ENCODE measurements around the gene FAM151A.

The FAM151A gene

GRCh38 chr1:54603241-54603640 is 20.1 kb downstream of the FAM151A start:
- DNase-seq = no peak

GRCh38 chr1:54602554-54602953 is 20.8 kb downstream of the FAM151A start:
- DNase-seq = no peak

DNA sequence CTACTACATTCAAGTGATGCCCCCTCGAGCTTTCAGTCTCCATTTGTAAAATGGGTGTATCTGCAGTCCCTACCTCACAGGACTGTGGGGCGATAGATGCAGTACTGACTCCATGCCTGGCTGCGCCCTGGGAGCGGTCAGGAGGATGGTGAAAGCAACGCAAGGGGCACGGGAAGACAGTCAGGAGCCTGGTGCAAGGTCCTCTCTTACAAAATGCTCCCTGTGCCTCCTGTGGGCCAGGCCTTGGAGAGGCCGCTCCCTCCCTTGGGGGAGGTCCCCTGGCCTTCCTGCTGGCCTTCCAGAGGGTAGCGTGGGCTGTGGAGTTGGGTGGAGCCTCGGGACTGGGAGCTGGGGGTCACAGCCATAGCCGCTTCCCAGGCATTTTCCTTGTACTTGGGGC is 21.6 kb downstream of the FAM151A start:
- no peak for DNase-seq

DNA sequence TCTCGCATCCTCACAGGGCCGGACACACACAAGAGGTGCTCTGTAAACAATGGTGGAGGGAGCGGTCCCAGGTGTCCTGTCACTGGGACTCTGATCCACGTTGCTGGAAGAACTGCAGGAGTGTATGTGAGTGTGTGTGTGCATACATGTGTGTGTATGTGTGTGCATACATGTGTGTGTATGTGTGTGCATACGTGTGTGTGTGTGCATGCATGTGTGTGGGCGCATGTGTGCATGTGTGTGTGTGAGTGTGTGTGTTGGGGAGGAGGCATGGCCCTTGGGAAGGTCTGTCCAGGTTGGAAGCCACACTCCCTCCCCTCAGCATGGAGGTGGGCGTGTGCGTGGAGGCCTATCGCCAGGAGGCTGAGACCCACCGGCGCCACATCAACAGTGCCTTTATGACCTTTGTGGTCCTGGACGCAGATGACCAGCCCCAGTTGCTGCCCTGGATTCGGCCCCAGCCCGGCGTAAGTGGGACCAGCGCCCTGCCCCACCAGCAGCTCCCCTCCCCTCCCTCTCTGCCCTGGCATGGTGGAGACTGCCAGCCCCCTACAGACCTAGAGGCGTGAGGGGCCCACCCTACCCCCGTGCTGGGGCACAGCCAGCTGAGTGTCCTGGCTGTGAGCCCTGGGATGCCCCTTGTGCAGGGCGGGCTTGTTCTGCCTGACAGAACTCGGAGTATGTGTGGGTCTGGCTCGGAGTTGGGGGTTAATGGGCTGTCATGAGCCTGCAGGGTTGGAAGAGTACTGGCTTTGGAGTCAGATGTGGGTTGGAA is 22.2 kb downstream of the FAM151A start:
- DNase-seq = no peak

- DNase-seq = no peak
These were observed 24.0 kb downstream of the FAM151A start for GRCh38 chr1:54599211-54599823.

GRCh38 chr1:54597455-54598030 is 25.8 kb downstream of the FAM151A start:
- no peak for DNase-seq

- no peak for DNase-seq
These were observed 26.6 kb downstream of the FAM151A start for GRCh38 chr1:54596756-54597155.

DNA sequence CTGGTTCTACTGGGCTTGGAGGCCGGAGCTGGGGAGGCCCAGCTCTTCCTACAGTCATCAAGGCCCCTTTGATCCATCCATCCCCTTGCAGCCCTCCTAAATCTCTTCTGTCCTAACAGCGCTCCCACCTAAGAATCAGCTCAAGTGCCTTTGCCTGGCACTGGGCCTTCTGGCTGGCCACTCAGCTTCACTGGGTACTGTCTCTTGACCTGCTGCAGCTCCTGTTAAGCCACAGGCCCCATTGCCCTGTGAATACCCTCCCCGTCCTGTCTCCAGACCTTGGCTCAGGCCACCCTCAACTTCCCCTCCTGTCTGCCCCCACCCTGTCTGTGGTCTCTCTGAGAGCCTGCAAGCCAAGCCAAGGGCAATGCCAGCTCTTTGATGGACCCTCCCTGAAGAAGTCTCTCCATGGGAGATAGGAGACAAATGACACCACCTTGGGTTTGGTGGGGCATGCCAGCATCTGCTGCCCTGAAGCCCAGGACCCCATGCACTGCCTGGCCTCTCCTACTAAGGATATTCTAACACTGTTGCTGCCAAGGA is 27.3 kb downstream of the FAM151A start:
- DNase-seq = no peak

DNA sequence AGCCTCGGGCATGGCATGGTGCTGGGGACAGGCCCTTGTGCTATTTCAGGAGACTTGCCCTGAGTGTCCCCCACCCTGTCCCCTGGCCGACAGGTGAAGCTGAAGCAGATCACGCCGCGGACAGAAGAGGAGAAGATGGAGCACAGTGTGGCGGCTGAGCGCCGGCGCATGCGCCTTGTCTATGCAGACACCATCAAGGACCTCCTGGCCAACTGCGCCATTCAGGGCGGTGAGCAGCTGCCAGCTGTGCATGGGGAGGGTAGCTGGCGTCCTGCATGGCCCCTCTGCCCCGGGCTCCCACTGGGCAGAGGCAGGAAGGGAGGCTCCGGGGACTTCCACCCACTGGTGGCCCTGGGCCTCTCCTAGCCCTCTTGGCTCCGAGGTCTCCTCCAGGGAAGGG is 28.9 kb downstream of the FAM151A start:
- no peak for DNase-seq

DNA sequence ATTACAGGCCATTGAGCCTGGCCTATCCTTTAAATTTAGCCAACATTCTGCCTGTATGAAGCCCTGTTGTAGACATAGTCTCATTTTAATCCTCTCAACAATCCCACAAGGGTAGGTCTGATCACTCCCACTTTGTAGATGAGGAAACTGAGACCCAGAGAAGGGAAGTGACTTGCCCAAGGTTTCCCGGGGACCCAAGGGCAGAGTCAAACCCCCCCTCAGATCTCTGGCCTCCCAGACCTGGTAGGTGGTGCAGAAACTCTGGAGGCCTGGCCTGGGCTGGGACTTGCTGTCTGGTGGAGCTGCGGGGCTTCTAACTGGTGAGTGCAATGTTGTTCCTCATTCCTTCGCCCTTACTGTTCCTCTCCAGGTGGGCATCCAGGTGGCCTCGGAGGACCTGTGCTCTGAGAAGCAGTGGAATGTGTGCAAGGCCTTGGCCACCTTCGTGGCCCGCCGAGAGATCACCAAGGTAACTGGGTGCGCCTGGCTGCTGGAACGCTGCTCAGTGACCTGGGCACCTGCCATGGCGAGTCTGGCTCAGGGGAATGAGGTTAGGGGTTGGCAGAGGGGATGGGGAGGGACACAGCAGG is 29.7 kb downstream of the FAM151A start:
- no peak for DNase-seq

GRCh38 chr1:54591127-54591756 is 32.1 kb downstream of the FAM151A start:
- no peak for DNase-seq

DNA sequence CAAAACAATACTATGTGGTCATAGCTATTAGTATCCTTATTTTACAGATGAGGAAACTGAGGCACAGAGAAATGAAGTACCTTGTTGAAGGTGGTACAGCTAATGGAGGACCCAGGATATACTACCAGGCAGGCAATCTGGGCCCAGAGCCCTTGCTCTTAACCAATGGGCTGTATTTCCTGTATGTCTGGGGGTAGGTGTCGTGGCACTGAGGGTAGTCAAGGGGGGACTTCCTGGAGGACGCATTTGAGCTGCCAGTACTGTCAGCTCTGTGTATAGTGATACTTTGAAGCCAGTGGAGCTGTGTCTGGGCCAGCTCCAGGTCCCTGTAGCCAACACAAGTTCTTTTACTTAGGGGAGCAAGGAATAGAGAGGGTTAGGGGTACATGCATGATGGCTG is 34.9 kb downstream of the FAM151A start:
- DNase-seq = no peak

DNA sequence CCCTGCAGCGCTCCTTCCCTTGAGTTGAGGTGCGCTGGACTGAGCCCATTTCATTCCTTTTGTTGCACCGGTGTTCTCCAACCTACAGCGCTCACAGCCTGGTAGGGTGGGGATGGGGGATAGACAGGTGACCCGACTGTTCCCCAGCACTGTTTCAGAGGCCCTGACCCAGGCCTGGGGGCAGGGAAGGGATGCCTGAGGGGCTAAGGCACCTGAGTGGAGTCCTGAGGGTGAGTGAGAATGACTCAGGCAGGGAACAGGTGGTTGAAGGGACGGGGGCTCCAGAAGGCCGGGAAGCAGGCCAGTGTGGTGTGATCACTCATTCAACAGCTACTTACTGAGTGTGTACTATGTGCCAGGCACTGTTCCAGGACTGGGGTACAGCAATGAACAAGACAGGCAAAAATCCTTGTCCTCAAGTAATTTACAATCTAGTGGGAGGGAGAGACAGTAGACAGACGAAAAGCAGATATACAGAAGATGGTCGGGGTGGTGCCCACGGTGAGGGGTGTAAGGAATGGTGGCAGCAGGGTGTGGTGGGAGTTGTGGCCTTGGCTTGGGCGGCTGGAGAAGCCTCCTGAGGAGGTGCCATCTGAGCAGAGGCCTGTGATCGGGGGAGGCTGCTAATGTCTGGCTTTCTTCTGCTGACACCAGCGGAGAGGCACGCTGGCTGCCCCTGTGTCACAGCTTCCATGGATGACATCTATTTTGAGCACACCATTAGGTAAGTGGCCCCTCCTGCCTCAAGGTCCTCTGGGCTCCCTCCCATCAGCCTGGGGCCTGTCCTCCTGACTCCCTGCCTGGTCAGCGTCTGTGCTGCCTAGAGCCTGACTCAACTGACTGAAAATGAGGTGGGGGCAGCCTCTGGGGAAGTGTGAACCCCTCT is 37.9 kb downstream of the FAM151A start:
- no peak for DNase-seq

DNA sequence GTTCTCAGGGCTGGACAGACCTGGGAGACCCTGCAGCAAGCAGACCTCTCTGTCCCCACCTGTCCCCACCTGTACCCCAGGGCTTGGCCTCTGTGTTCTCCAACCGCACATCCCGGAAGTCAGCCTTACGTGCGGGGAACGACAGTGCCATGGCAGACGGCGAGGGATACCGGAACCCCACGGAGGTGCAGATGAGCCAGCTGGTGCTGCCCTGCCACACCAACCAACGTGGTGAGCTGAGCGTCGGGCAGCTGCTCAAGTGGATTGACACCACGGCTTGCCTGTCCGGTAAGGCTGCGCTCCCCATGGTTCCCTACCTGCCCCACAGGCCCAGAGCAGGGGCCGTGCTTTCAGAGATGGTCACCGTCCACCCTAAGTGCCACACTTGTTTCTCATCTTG is 38.8 kb downstream of the FAM151A start:
- DNase-seq = no peak

- no peak for DNase-seq
These were observed 39.5 kb downstream of the FAM151A start for GRCh38 chr1:54583871-54584270.

DNA sequence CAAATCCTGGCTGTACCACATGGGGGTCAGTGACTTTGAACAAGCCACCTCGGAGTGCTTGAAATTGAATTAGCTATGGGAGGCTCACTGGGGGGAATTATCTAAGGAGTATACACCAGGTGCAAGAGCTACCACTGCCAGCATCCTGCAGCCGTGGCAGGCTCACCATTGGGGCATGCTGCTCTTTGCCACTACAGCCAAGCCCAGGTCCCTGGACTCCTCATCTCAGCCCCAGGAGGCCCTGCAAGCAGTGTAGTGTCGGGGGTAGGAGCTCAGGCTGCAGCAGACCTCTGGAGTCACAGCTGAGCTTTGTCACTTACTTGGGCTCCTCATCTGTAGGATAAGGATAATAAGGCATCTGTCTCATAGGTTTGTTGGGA is 40.0 kb downstream of the FAM151A start:
- no peak for DNase-seq

DNA sequence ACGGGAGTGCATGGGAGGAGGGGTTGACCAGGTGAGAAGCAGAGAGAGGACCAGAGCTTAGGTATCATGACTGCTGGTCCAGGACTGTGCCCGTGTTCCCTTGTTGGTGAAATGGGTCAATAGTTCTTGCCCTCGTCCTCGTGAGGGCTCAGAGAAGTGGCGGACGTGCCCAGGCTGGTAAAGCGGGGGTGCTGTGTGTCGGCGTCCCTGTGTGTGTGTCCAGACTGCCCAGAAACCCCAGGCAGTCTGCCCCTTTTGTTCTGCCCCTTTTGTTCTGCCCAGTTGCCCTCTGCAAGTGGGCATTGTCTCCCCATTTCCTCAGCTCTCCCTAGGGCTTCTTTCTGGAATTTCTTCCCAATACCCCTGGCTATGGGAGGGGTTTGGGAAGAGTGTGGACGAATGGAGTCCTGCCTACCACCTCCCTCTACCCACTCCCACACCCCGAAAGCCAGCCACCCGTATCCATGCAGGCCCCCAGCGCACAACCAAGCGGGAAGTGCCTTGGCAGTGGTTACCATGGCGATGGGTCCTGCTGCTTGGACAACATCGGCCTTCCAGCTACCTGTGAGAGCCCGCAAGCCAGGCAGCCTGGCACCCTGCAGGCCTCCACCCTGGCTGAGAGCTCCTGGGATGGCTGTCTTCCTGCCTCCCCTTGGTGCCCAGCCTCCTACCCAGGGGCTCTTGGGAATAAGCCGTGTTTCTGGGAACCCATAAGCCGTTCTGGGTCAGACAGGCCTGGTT is 40.6 kb downstream of the FAM151A start:
- DNase-seq = peak; percentile 89

DNA sequence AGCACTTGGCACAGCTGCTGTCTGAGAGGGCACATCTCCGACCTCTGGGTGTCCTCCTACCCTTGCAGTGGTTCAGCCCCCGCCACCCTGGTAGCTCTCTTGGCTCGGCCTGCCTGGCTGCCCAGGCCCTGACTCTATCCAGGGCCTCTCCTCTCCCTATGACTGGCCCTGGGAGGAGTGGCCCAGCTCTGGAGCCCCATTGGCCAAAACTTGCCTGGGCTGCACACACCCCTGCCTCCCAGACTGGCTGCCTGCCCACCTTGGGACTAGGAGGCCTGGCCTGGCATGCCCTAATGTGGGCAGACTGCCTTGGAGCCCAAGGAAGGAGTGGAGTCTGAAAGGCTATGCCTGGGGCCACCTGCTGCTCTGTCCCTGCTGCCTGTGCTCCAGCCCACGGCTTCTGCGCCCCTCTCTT is 41.7 kb downstream of the FAM151A start:
- peak; percentile 75 for DNase-seq

DNA sequence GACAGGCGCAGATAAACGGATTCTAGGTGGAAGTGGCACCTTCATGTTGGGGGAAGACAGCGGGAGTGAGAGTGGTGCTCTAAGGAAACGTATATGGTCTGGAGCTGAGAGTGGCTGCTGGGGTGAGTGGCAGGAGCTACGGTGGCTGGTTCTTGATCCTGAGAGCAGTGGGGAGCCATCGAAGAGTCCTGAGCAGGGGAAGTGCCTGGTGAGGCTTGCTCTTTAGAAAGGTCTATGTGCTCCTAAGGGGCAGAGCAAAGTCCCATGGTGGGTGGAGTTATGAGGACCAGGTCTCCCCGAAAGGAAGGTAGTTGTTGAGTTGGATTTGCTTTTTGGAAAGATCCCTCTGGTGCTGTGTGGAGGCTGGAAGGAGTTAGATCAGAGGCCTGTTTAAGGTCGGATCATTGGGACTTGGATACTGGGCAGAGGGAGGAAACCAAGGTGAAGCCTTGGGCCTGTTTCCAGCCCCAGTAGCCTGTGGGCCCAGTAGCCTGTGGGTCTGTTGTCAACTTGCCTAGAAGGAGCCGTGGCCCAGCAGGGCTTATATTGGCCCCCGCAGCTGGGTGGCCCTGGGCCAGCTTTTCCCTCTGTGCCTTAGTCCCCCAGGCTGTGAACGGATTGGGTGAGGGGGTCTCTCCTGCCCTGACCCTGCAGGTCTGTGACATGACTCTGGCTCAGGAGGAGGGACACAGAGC is 42.3 kb downstream of the FAM151A start:
- no peak for DNase-seq

- no peak for DNase-seq
These were observed 44.0 kb downstream of the FAM151A start for GRCh38 chr1:54579337-54579781.

- peak; percentile 31 for DNase-seq
These were observed 45.7 kb downstream of the FAM151A start for GRCh38 chr1:54577612-54578011.

Data from DMS153 (cell line).